HCT116 (cell line): ENCODE data around the gene EME1. TPM values are rescaled to one million over a fixed set of nuclear protein-coding genes. Genes with fewer than 3 reads are reported as not detected.

ENCODE experiments used
- ATAC-seq: fragments of 200-7000 bp; cut with Tn5 transposase; 2 replicates; pipeline ENCODE4 v1.9.1; 2020; ENCODE audit warnings: mild to moderate bottlenecking, moderate library complexity
- BruUV-seq: library from RNA; stranded (reverse); fragments of 400-500 nt; replicated peaks from 2 replicates; lab custom pipeline; 2021; lab: Mats Ljungman, UMichigan
- CTCF ChIA-PET: fragments of 300-600 bp; sonication (Branson Sonifier 250); formaldehyde crosslinking; loops from one replicate; lab custom pipeline; 2021; ENCODE audit warnings: antibody characterized with exemption; lab: Charles Lee
- POLR2A ChIA-PET: fragments of 300-600, 350-600 bp; sonication (Branson Sonifier 250); formaldehyde crosslinking; loops from one replicate; lab custom pipeline; 2021; ENCODE audit warnings: antibody characterized with exemption; lab: Charles Lee
- RAD21 ChIA-PET, 2 experiments: fragments of 300-600 bp; sonication (Branson Sonifier 250); formaldehyde crosslinking; loops; one replicate each; lab custom pipeline; 2023; ENCODE audit warnings: low total read pairs in 2 of 2; ENCODE audit not compliant: uncharacterized antibody in 2 of 2, unreplicated experiment in 2 of 2, low non-redundant PET in 1 of 2; lab: Charles Lee
- DNase-seq: peaks from one replicate; pipeline ENCODE4 v3.0.0-alpha.2; 2010; ENCODE audit warnings: low read depth, low spot score
- H2AFZ ChIP-seq: fragments of 200-600 bp; shearing (Covaris generic), sonication (generic); 2 replicates; pipeline ENCODE4 v1.6.1; 2017; ENCODE audit warnings: low read depth, mixed run types, mixed read lengths, antibody characterized with exemption, low read length; ENCODE audit not compliant: poor library complexity, severe bottlenecking
- H3K27ac ChIP-seq: 2 replicates; pipeline ENCODE4 v1.5.1; 2012; ENCODE audit warnings: low read depth, low read length
- H3K27me3 ChIP-seq: fragments of 200-600 bp; sonication (generic); 2 replicates; pipeline ENCODE4 v1.6.1; 2016; ENCODE audit warnings: mixed run types, low read length, mixed read lengths; ENCODE audit not compliant: insufficient read depth
- H3K36me3 ChIP-seq, 2 experiments: fragments of 200-500 bp in 1 of 2; fragments of 200-600 bp in 1 of 2; sonication (Bioruptor generic) in 1 of 2; sonication (generic) in 1 of 2; 2 replicates each; pipeline versions ENCODE4 v1.5.1 to v1.6.1; 2014 to 2016; ENCODE audit warnings: low read length in 2 of 2, inconsistent platforms in 1 of 2, mixed read lengths in 1 of 2, mixed run types in 1 of 2; ENCODE audit not compliant: insufficient read depth in 2 of 2, control insufficient read depth in 1 of 2
- H3K4me1 ChIP-seq, 2 experiments: fragments of 200-600 bp in 1 of 2; sonication (generic) in 1 of 2; 2 replicates each; pipeline versions ENCODE4 v1.5.1 to v1.6.1; 2012 to 2017; ENCODE audit warnings: low read length in 2 of 2, inconsistent platforms in 1 of 2, mild to moderate bottlenecking in 1 of 2, mixed read lengths in 1 of 2, mixed run types in 1 of 2, moderate library complexity in 1 of 2; ENCODE audit not compliant: insufficient read depth in 2 of 2, control insufficient read depth in 1 of 2
- H3K4me2 ChIP-seq: fragments of 200-600 bp; sonication (generic); 2 replicates; pipeline ENCODE4 v1.6.1; 2017; ENCODE audit warnings: mixed run types, low read length, mixed read lengths
- H3K4me3 ChIP-seq, 2 experiments: fragments of 200-600 bp in 1 of 2; sonication (generic) in 1 of 2; replicated peaks in 1 of 2; 2 replicates each; pipeline ENCODE4 v1.5.1; 2011 to 2016; ENCODE audit warnings: low read length in 2 of 2, control low read depth in 1 of 2, low read depth in 1 of 2, mild to moderate bottlenecking in 1 of 2, mixed read lengths in 1 of 2, mixed run types in 1 of 2
- H3K79me2 ChIP-seq: fragments of 200-600 bp; sonication (generic); 2 replicates; pipeline ENCODE4 v1.6.1; 2017; ENCODE audit warnings: mild to moderate bottlenecking, mixed run types, low read length, moderate library complexity, mixed read lengths; ENCODE audit not compliant: insufficient read depth
- H3K9ac ChIP-seq: fragments of 200-600 bp; sonication (generic); 2 replicates; pipeline ENCODE4 v1.6.1; 2016; ENCODE audit warnings: low read length, mixed read lengths
- H3K9me2 ChIP-seq: fragments of 200-600 bp; sonication (generic), shearing (Covaris generic); 2 replicates; pipeline ENCODE4 v1.6.1; 2017; ENCODE audit warnings: mixed run types, mild to moderate bottlenecking, moderate library complexity; ENCODE audit not compliant: insufficient read depth
- H3K9me3 ChIP-seq, 2 experiments: fragments of 200-500 bp in 1 of 2; fragments of 200-600 bp in 1 of 2; sonication (Bioruptor generic) in 1 of 2; sonication (generic) in 1 of 2; 2 replicates each; pipeline ENCODE4 v1.6.1; 2014 to 2017; ENCODE audit warnings: low read length in 2 of 2, mixed read lengths in 2 of 2, inconsistent platforms in 1 of 2, low read depth in 1 of 2, mild to moderate bottlenecking in 1 of 2, mixed run types in 1 of 2, moderate library complexity in 1 of 2; ENCODE audit not compliant: control insufficient read depth in 1 of 2, insufficient read depth in 1 of 2
- H4K20me1 ChIP-seq: fragments of 200-600 bp; sonication (generic), shearing (Covaris generic); 2 replicates; pipeline ENCODE4 v1.6.1; 2017; ENCODE audit warnings: mixed run types, mild to moderate bottlenecking, moderate library complexity; ENCODE audit not compliant: insufficient read depth
- ATF3 ChIP-seq: IDR thresholded peaks from 2 replicates; pipeline ENCODE4 v1.6.1; 2012
- EGR1 ChIP-seq: IDR thresholded peaks from 2 replicates; pipeline ENCODE4 v1.6.1; 2012; ENCODE audit warnings: low read depth
- ELF1 ChIP-seq: IDR thresholded peaks from 2 replicates; pipeline ENCODE4 v1.6.1; 2012; ENCODE audit warnings: low read depth, borderline replicate concordance
- SIN3A ChIP-seq: IDR thresholded peaks from 2 replicates; pipeline ENCODE4 v1.6.1; 2012; ENCODE audit warnings: low read depth
- SP1 ChIP-seq: IDR thresholded peaks from 2 replicates; pipeline ENCODE4 v1.6.1; 2012; ENCODE audit warnings: low read depth
- TCF7L2 ChIP-seq: IDR thresholded peaks from 2 replicates; pipeline ENCODE4 v1.7.0; 2011; ENCODE audit warnings: borderline replicate concordance, inconsistent platforms; ENCODE audit not compliant: insufficient read depth, insufficient read length; ENCODE audit errors: extremely low read depth
- ZFX ChIP-seq: fragments of 450-650 bp; IDR thresholded peaks from 2 replicates; pipeline ENCODE4 v1.6.1; 2017
- ZNF274 ChIP-seq: fragments of 200-500 bp; sonication (Bioruptor generic); IDR thresholded peaks from 2 replicates; pipeline ENCODE4 v1.6.1; 2014; ENCODE audit warnings: mild to moderate bottlenecking, low read depth, low read length, inconsistent platforms
- intact Hi-C: fragments of 100-400 bp; cut with micrococcal nuclease; formaldehyde crosslinking; loops from 2 replicates; pipeline ENCODE4 v1.10.0; 2022
- total RNA-seq: library from RNA; stranded (reverse); gene quantifications from one replicate; pipeline ENCODE4 v1.2.1, GENCODE V29; 2021; ENCODE audit not compliant: unreplicated experiment
- TF ChIP-seq, protein P1 (sequence below): IDR thresholded peaks from 2 replicates; pipeline ENCODE4 v1.6.1; 2011; ENCODE audit warnings: mild to moderate bottlenecking, low read length, moderate library complexity; ENCODE audit not compliant: insufficient replicate concordance; ENCODE audit errors: extremely low read depth

Gene EME1
- total RNA-seq, 1 experiment from 2014 or later = 31.8 TPM

DNA sequence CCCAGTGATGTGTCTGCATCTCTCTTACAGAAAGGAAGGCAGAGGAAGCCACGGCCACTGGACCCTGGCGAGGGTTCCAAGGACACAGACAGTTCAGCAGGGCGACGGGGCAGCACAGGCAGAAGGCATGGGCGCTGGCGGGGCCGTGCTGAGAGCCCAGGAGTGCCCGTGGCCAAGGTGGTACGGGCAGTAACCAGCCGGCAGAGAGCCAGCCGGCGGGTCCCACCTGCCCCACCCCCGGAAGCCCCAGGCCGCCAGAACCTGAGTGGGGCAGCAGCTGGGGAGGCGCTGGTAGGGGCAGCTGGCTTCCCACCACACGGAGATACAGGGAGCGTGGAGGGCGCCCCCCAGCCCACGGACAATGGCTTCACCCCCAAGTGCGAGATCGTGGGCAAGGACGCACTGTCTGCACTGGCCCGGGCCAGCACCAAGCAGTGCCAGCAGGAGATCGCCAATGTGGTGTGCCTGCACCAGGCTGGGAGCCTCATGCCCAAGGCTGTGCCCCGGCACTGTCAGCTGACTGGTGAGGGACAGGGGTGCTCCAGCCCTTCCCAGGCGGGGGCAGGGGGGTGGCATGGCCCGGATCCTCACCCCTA lies 19.3 kb upstream of the EME1 start:
- no peak for DNase-seq
- no TSS peak for BruUV-seq
- no peak overlapping the region for H3K9ac ChIP-seq
- no peaks in the 10 kb centered on the region for H3K9me2 ChIP-seq
- peaks cover 38 to 47% of the 10 kb centered on the region in 2 experiments; a peak in 3 of 4 replicates for H3K36me3 ChIP-seq
- CTCF ChIA-PET = interaction anchor here (1.4 kb wide), 1 partner anchor 154 kb away, joined by 3 read pairs; no protein-coding TSS in a partner anchor
- TF ChIP-seq, protein P1, sequence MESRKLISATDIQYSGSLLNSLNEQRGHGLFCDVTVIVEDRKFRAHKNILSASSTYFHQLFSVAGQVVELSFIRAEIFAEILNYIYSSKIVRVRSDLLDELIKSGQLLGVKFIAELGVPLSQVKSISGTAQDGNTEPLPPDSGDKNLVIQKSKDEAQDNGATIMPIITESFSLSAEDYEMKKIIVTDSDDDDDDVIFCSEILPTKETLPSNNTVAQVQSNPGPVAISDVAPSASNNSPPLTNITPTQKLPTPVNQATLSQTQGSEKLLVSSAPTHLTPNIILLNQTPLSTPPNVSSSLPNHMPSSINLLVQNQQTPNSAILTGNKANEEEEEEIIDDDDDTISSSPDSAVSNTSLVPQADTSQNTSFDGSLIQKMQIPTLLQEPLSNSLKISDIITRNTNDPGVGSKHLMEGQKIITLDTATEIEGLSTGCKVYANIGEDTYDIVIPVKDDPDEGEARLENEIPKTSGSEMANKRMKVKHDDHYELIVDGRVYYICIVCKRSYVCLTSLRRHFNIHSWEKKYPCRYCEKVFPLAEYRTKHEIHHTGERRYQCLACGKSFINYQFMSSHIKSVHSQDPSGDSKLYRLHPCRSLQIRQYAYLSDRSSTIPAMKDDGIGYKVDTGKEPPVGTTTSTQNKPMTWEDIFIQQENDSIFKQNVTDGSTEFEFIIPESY = no peak
- no peak for TF ChIP-seq TCF7L2
- no peak for TF ChIP-seq EGR1
- TF ChIP-seq SP1 = no peak
- no peak for TF ChIP-seq ZFX
- TF ChIP-seq ATF3 = no peak
- TF ChIP-seq, all 23 proteins: peak for 0
- Histone ChIP-seq H3K4me2 (no peak overlapping the region), H3K4me1 (peaks cover 0 to under 1% of the 10 kb centered on the region in 2 experiments; a peak in 1 of 4 replicates), H4K20me1 (no peaks in the 10 kb centered on the region), H3K27me3 (no peaks in the 10 kb centered on the region), H2AFZ (no peak overlapping the region), H3K4me3 (no peak overlapping the region), H3K27ac (no peak overlapping the region), H3K9me3 (no peaks in the 10 kb centered on the region), H3K79me2 (peaks cover 27% of the 10 kb centered on the region)
- ChIA-PET RAD21 (no interaction called here), POLR2A (no interaction called here)
- intact Hi-C loops = no loop called here
- ATAC-seq = no peak

DNA sequence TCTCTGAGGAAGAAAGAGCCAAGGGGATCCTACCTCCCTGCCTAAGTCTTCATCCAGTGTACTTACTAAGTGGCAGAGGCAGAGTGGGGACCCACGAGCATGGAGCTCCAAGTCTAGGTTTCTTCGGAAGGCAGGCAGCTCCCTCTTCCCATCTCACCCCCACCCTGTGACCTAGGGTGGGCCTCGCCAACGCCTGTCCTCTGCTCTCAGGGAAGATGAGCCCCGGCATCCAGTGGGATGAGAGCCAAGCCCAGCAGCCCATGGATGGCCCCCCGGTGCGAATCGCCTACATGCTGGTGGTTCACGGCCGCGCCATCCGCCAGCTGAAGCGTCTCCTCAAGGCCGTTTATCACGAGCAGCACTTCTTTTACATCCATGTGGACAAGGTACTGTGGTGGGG lies 18.8 kb upstream of the EME1 start:
- Histone ChIP-seq H3K36me3 (peaks cover 39 to 52% of the 10 kb centered on the region in 2 experiments; a peak in 3 of 4 replicates), H3K4me3 (no peak overlapping the region), H3K4me1 (no peaks in the 10 kb centered on the region), H3K27ac (no peak overlapping the region), H4K20me1 (no peaks in the 10 kb centered on the region), H3K9me3 (no peaks in the 10 kb centered on the region), H3K4me2 (no peak overlapping the region), H3K9me2 (no peaks in the 10 kb centered on the region), H2AFZ (no peak overlapping the region), H3K79me2 (peaks cover 22% of the 10 kb centered on the region), H3K27me3 (no peaks in the 10 kb centered on the region), H3K9ac (no peak overlapping the region)
- DNase-seq (no peak), ATAC-seq (no peak)
- ChIA-PET POLR2A (no interaction called here), CTCF (interaction anchor here (1.4 kb wide), 1 partner anchor 154 kb away, joined by 3 read pairs; no protein-coding TSS in a partner anchor), RAD21 (no interaction called here)
- intact Hi-C loops = no loop called here
- TF ChIP-seq EGR1 (no peak), TCF7L2 (no peak), ATF3 (no peak), ELF1 (no peak), ZNF274 (no peak), SIN3A (no peak)
- BruUV-seq = no TSS peak
